Measurements from ENCODE around the gene ARPC1A. TPM values are rescaled to one million over a fixed set of nuclear protein-coding genes. Genes with fewer than 3 reads are reported as not detected.
"Not testable (repeated sequence)": the region's sequence is repeated elsewhere in the genome, so short reads cannot be mapped to it uniquely, and the experiment has no call there.

ARPC1A gene
- total RNA-seq, 1 donor from 2014 or later, result 216 TPM

DNA sequence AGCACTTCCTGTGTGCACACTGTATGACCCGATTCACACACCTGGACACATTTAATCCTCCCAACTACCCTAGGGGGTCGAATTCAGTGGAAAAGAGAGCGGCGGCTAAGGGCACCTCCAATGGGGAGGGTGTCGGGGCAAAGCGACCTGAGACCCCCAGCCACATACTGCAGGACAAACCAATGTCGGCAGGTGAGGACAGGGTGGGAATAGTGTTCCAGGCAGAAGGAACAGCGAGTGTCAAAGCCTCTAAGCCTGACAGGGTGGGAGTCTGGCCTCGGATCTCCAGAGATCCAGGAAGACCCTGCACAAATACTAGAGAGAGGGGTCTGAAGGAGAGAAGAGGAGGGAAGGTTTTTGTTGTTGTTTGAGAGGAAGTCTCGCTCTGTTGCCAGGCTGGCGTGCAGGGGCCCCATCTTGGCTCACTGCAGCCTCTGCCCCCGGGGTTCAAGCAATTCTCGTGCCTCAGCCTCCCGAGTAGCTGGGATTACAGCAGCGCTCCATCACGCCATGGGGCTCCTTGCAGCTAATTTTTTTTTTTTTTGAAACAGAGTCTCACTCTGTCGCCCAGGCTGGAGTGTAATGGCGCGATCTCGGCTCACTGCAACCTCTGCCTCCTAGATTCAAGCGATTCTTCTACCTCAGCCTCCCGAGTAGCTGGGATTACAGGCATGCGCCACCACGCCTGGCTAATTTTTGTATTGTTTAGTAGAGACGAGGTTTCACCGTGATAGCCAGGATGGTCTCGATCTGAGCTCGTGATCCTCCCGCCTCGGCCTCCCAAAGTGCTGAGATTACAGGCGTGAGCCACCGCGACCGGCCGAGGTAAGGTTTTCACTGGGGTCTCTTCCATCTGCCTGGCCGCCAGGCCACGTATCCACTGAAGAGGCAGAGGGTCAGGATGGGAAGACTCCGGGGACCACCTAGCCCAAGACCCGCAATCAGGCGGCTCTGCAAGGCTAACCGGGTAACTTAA is 47.7 kb downstream of the ARPC1A start:
- Mint-ChIP-seq H3K9me3 (no peaks in the 10 kb centered on the region), H3K36me3 (ENCODE audit: low read depth) (peaks cover 4% of the 10 kb centered on the region), H3K27ac (ENCODE audit: unreplicated experiment) (no peak overlapping the region), H3K27me3 (ENCODE audit: low read depth) (peaks cover 5% of the 10 kb centered on the region), H3K4me1 (peaks cover 13% of the 10 kb centered on the region), H3K4me3 (peak overlapping the region; percentile 89)
- TF ChIP-seq CTCF (conservative IDR thresholded peaks at IDR 0.05), result no peak
- DNase-seq (ENCODE audit: low read depth, low spot score), result no peak

DNA sequence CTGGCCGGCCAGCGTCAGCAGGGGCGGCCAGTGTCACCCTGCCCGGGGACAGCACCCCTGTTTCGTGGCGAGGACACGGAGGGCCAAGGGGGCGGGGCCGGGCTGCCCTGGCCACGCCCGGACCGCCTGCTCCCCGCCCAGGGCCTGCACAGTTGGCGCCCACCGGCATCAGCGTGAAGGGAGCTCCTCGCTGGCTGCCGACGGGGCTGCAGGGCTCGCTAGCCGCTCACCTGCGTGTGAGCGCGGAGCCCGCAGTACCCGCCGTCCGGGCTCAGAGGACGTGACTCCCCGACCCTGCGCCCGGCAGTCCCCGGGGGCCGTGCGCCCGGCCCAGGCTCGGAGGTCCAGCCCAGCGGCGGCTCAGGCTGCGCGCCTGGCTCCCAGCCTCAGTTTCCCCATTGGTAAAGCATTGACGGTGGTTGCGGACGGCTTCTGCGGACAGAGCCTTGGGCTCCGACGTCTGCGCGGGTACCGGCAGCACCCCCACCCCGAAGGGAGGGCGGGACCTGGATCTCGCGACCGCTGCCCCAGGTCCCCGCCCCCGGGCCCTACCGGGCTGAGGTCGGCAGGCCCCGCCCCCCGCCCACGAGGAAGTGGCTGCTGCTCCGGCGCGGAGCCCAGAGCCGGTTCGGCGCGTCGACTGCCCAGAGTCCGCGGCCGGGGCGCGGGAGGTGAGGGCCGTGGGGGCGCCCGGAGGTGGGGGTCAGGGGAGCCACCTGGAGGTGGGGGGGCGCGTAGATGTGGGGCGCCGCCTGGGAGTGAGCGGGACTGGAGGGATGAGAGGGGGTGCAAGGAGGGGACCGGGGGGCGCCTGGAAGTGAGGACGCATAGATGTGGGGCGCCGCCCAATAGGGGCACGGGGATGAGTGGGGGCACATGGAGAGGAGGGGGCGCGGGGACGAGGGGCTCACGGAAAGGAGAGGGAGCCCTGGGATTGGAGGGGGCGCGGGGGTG is 48.7 kb downstream of the ARPC1A start, which contains the start of gene ARPC1B:
ARPC1B (plus strand) TSS at position 620 of the 954 bp plus-strand sequence. CDS start 10,985 bp downstream, outside the sequence.
- peak; percentile 36 for DNase-seq (ENCODE audit: low read depth, low spot score)
- Mint-ChIP-seq H3K36me3 (ENCODE audit: low read depth) (no peaks in the 10 kb centered on the region), H3K4me1 (peaks cover 18% of the 10 kb centered on the region), H3K4me3 (peak within 1 kb of the TSS; percentile 89), H3K27ac (ENCODE audit: unreplicated experiment) (no peak within 1 kb of the TSS), H3K9me3 (no peaks in the 10 kb centered on the region), H3K27me3 (ENCODE audit: low read depth) (peaks cover 5% of the 10 kb centered on the region)
- no peak for TF ChIP-seq CTCF (conservative IDR thresholded peaks at IDR 0.05)

GRCh38 chr7:99375070-99375807 is 49.5 kb downstream of the ARPC1A start:
- Mint-ChIP-seq H3K27ac (ENCODE audit: unreplicated experiment) (no peak overlapping the region), H3K27me3 (ENCODE audit: low read depth) (peaks cover 5% of the 10 kb centered on the region), H3K9me3 (no peaks in the 10 kb centered on the region), H3K36me3 (ENCODE audit: low read depth) (no peaks in the 10 kb centered on the region), H3K4me1 (peaks cover 24% of the 10 kb centered on the region), H3K4me3 (peak overlapping the region; percentile 31)
- TF ChIP-seq CTCF (conservative IDR thresholded peaks at IDR 0.05), result no peak
- DNase-seq (ENCODE audit: low read depth, low spot score), result peak; percentile 30

DNA sequence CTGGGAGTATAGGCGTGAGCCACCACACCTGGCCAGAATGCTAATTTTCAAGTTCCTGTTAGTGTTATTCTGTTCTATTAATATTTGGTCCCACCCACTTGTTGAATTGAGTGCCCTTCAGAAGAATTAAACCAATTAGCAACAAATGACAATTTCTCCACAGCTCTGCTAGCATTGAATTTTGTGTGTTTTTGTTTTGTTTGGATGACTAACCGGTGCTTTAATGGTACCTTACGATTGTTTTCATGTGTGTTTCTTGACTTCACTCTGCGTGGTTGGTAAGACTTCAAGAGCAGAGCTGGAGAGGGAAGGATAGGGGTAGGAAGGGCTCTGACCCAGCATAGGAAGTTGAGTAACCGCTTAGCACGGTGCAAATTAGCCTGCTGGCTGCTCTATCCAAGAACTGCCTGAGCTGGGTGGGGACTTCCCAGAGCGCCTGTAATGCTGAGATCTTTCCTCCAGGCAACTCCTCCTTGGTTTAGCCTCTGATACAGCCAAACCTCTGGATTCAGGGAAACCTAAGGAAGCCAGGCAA is 53.4 kb downstream of the ARPC1A start:
- no peaks in the 10 kb centered on the region for H3K9me3 Mint-ChIP-seq
- no peaks in the 10 kb centered on the region for H3K27me3 Mint-ChIP-seq (ENCODE audit: low read depth)
- H3K36me3 Mint-ChIP-seq (ENCODE audit: low read depth), result peaks cover 2% of the 10 kb centered on the region
- peaks cover 20% of the 10 kb centered on the region for H3K4me1 Mint-ChIP-seq
- H3K27ac Mint-ChIP-seq (ENCODE audit: unreplicated experiment), result no peak overlapping the region
- TF ChIP-seq CTCF (conservative IDR thresholded peaks at IDR 0.05), result no peak
- DNase-seq (ENCODE audit: low read depth, low spot score), result no peak
- H3K4me3 Mint-ChIP-seq, result peak overlapping the region; percentile 42

- DNase-seq (ENCODE audit: low read depth, low spot score); H3K36me3 Mint-ChIP-seq (ENCODE audit: low read depth); H3K27ac Mint-ChIP-seq (ENCODE audit: unreplicated experiment); H3K9me3 Mint-ChIP-seq; H3K27me3 Mint-ChIP-seq (ENCODE audit: low read depth): not testable (repeated sequence)
- Mint-ChIP-seq H3K4me3 (peak overlapping the region; percentile 38), H3K4me1 (peaks cover 20% of the 10 kb centered on the region)
Observed at GRCh38 chr7:99379693-99380031, 54.0 kb downstream of the ARPC1A start.

All from neural crest cell (in vitro differentiated cells).